A673 (cell line): Measurements from ENCODE around the gene DCAF16. TPM values are rescaled to one million over a fixed set of nuclear protein-coding genes. Genes with fewer than 3 reads are reported as not detected.

Source experiments
- BruUV-seq: library from RNA; stranded (reverse); fragments of 400-500 nt; replicated peaks from 2 replicates; lab custom pipeline; 2021; lab: Mats Ljungman, UMichigan
- CTCF ChIA-PET: fragments of 300-600 bp; sonication (Branson Sonifier 250); formaldehyde crosslinking; loops from one replicate; lab custom pipeline; 2022; ENCODE audit warnings: antibody characterized with exemption; lab: Charles Lee
- POLR2A ChIA-PET: fragments of 300-600 bp; sonication (Branson Sonifier 250); formaldehyde crosslinking; loops from one replicate; lab custom pipeline; 2022; ENCODE audit warnings: antibody characterized with exemption; ENCODE audit not compliant: low non-redundant PET; lab: Charles Lee
- DNase-seq: peaks from one replicate; pipeline ENCODE4 v3.0.0-alpha.2; 2015; ENCODE audit warnings: low spot score
- H3K27ac ChIP-seq: fragments of 200-600 bp; sonication (generic); 2 replicates; pipeline ENCODE4 v1.5.1; 2016; ENCODE audit warnings: mixed run types, low read depth, mild to moderate bottlenecking, mixed read lengths, antibody characterized with exemption, low read length; ENCODE audit not compliant: poor library complexity, severe bottlenecking
- H3K27me3 ChIP-seq: fragments of 200-600 bp; sonication (generic); replicated peaks from 2 replicates; pipeline ENCODE4 v1.6.1; 2017; ENCODE audit warnings: mixed run types, low read depth, mild to moderate bottlenecking, mixed read lengths, antibody characterized with exemption, low read length; ENCODE audit not compliant: insufficient read depth, poor library complexity
- H3K36me3 ChIP-seq: fragments of 200-600 bp; sonication (generic); 2 replicates; pipeline ENCODE4 v1.6.1; 2016; ENCODE audit warnings: mixed run types, mild to moderate bottlenecking, mixed read lengths, antibody characterized with exemption, low read length; ENCODE audit not compliant: insufficient read depth, poor library complexity, severe bottlenecking
- H3K4me1 ChIP-seq: fragments of 200-600 bp; sonication (generic); 2 replicates; pipeline ENCODE4 v1.6.1; 2017; ENCODE audit warnings: mixed run types, mild to moderate bottlenecking, mixed read lengths, antibody characterized with exemption, low read length; ENCODE audit not compliant: insufficient read depth, poor library complexity, severe bottlenecking
- H3K4me3 ChIP-seq: fragments of 200-600 bp; sonication (generic); 2 replicates; pipeline ENCODE4 v1.5.1; 2016; ENCODE audit warnings: low read depth, mixed run types, mild to moderate bottlenecking, mixed read lengths, low read length; ENCODE audit not compliant: poor library complexity, severe bottlenecking
- H3K9me3 ChIP-seq: fragments of 200-600 bp; sonication (generic); 2 replicates; pipeline ENCODE4 v1.6.1; 2016; ENCODE audit warnings: mixed run types, low read depth, mild to moderate bottlenecking, mixed read lengths, antibody characterized with exemption, low read length; ENCODE audit not compliant: poor library complexity, severe bottlenecking
- EZH2 ChIP-seq: fragments of 200-600 bp; sonication (generic); IDR thresholded peaks from 2 replicates; pipeline ENCODE4 v1.6.1; 2017; ENCODE audit warnings: borderline replicate concordance, low read depth, mild to moderate bottlenecking, mixed read lengths, antibody characterized with exemption, low read length; ENCODE audit not compliant: poor library complexity, severe bottlenecking
- intact Hi-C: fragments of 100-400 bp; cut with micrococcal nuclease; formaldehyde crosslinking; loops from one replicate; pipeline ENCODE4 v1.10.0; 2022; ENCODE audit not compliant: unreplicated experiment
- total RNA-seq: library from RNA; stranded (reverse); gene quantifications from 2 replicates; pipeline ENCODE4 v1.2.3, GENCODE V29; 2021
- TF ChIP-seq, protein P1 (sequence below): fragments of 300-800, 200-600 bp; sonication (generic); conservative IDR thresholded peaks from 2 replicates; pipeline ENCODE4 v1.5.1; 2017; ENCODE audit warnings: low read depth, mild to moderate bottlenecking, antibody characterized with exemption, low read length, moderate library complexity, mixed read lengths

The DCAF16 gene
- total RNA-seq, 1 experiment from 2014 or later, result 59.5 TPM

DNA sequence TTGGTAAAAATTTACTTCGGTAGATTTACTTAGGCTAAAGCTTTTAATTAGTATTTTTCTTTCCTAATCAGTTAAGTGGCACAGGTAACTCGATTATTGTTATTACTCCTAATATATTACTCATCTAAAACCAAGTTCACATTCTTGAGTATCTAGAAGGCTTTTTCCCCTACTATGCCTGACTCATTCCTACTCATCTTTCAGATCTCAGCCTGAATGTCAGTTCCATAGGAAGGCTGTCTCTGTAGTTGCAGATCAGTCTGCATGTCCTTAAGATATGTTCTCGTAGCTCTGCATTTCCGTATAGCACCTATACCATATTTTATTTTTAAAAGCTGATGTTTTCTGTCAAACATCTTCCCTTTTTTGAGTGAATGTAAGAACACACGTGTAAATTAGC is 23.2 kb downstream of the DCAF16 start:
- no peak for DNase-seq
- CTCF ChIA-PET, result no interaction called here
- Histone ChIP-seq H3K27me3 (no peaks in the 10 kb centered on the region), H3K4me1 (no peaks in the 10 kb centered on the region), H3K27ac (no peak overlapping the region), H3K9me3 (no peaks in the 10 kb centered on the region), H3K4me3 (no peak overlapping the region), H3K36me3 (peaks cover 10% of the 10 kb centered on the region)
- POLR2A ChIA-PET, result no interaction called here
- TF ChIP-seq EZH2, result no peak
- TF ChIP-seq, protein P1, sequence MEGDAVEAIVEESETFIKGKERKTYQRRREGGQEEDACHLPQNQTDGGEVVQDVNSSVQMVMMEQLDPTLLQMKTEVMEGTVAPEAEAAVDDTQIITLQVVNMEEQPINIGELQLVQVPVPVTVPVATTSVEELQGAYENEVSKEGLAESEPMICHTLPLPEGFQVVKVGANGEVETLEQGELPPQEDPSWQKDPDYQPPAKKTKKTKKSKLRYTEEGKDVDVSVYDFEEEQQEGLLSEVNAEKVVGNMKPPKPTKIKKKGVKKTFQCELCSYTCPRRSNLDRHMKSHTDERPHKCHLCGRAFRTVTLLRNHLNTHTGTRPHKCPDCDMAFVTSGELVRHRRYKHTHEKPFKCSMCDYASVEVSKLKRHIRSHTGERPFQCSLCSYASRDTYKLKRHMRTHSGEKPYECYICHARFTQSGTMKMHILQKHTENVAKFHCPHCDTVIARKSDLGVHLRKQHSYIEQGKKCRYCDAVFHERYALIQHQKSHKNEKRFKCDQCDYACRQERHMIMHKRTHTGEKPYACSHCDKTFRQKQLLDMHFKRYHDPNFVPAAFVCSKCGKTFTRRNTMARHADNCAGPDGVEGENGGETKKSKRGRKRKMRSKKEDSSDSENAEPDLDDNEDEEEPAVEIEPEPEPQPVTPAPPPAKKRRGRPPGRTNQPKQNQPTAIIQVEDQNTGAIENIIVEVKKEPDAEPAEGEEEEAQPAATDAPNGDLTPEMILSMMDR, result no peak
- BruUV-seq, result no TSS peak
- intact Hi-C loops, result no loop called here

DNA sequence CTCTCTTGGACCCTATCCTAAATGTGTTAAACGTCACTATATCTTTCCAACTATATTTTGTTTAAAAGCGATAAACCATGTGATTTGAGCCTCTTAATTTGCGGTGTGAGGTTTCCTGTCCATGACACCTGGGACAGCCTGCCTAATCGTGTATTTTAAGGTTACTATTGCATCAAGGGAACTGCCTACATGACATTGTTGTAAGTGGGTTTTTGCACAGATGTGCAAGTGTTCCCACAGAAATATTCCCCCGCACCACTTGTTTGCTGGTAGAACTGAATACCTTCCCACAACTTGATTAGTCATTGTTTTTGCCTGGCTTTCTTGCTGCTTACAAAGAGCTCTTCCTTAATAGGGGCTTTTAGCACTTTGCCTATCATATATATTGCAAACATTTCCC is 24.0 kb downstream of the DCAF16 start:
- TF ChIP-seq EZH2, result no peak
- TF ChIP-seq, protein P1, result no peak
- Histone ChIP-seq H3K4me1 (peaks cover 5% of the 10 kb centered on the region), H3K9me3 (no peaks in the 10 kb centered on the region), H3K4me3 (no peak overlapping the region), H3K36me3 (peaks cover 6% of the 10 kb centered on the region), H3K27me3 (peaks cover under 1% of the 10 kb centered on the region), H3K27ac (no peak overlapping the region)
- intact Hi-C loops, result no loop called here
- ChIA-PET CTCF (no interaction called here), POLR2A (no interaction called here)
- no TSS peak for BruUV-seq
- no peak for DNase-seq

DNA sequence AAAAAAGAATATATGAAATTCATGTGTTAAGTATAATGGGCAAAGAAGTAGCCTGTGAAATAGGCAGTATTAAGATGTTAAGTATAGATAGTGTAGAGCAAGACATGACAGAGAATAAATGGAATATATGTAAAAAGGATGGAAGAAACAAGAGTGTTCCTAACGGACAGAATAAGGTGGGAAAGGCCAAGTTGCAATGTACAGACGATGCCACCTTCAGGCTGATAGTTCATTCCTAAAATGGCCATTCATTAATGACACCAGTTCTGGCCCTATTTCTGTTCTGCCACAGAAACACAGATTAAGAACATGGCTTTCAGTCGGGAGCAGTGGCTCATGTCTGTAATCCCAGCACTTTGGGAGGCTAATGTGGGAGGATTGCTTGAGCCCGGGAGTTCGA is 24.7 kb downstream of the DCAF16 start:
- TF ChIP-seq, protein P1, result 0 out of 2 replicates have a peak, but pooled peaks have one; percentile 14
- TF ChIP-seq EZH2, result no peak
- Histone ChIP-seq H3K36me3 (no peaks in the 10 kb centered on the region), H3K27me3 (peaks cover 7% of the 10 kb centered on the region), H3K4me3 (no peak overlapping the region), H3K27ac (no peak overlapping the region), H3K4me1 (peaks cover 7% of the 10 kb centered on the region), H3K9me3 (no peaks in the 10 kb centered on the region)
- POLR2A ChIA-PET, result no interaction called here
- no peak for DNase-seq
- BruUV-seq, result no TSS peak
- CTCF ChIA-PET, result no interaction called here
- intact Hi-C loops, result no loop called here
